MCF 10A (cell line): Measurements from ENCODE around the gene ABLIM2. TPM values are rescaled to one million over a fixed set of nuclear protein-coding genes. Genes with fewer than 3 reads are reported as not detected.

Experiments
- BruUV-seq: library from RNA; stranded (reverse); fragments of 400-500 nt; replicated peaks from 2 replicates; lab custom pipeline; 2021; lab: Mats Ljungman, UMichigan
- CTCF ChIA-PET: fragments of 300-600 bp; sonication (Branson Sonifier 250); formaldehyde crosslinking; extraction: SDS; loops from one replicate; lab custom pipeline; 2021; ENCODE audit warnings: antibody characterized with exemption, inconsistent platforms; lab: Yijun Ruan, JAX
- POLR2A ChIA-PET: fragments of 300-600, 350-650 bp; sonication (Branson Sonifier 250); formaldehyde crosslinking; extraction: SDS; loops from one replicate; lab custom pipeline; 2020; ENCODE audit warnings: antibody characterized with exemption, inconsistent platforms; lab: Yijun Ruan, JAX
- DNase-seq: peaks from one replicate; pipeline ENCODE4 v3.0.0-alpha.2; 2018; ENCODE audit not compliant: unreplicated experiment
- H3K27ac Mint-ChIP-seq: one replicate; pipeline ENCODE4 v1.8.0; 2022; ENCODE audit warnings: mild to moderate bottlenecking, low read depth, mixed read lengths; ENCODE audit not compliant: unreplicated experiment
- H3K27me3 Mint-ChIP-seq: one replicate; pipeline ENCODE4 v1.8.0; 2022; ENCODE audit warnings: mixed read lengths; ENCODE audit not compliant: insufficient read depth, unreplicated experiment
- H3K36me3 Mint-ChIP-seq: one replicate; pipeline ENCODE4 v1.8.0; 2022; ENCODE audit warnings: mild to moderate bottlenecking, moderate library complexity, mixed read lengths; ENCODE audit not compliant: insufficient read depth, unreplicated experiment
- H3K4me1 Mint-ChIP-seq: one replicate; pipeline ENCODE4 v1.8.0; 2022; ENCODE audit warnings: mixed read lengths; ENCODE audit not compliant: insufficient read depth, unreplicated experiment
- H3K4me3 Mint-ChIP-seq: one replicate; pipeline ENCODE4 v1.8.0; 2022; ENCODE audit warnings: mild to moderate bottlenecking, moderate library complexity, mixed read lengths; ENCODE audit not compliant: unreplicated experiment
- H3K9me3 Mint-ChIP-seq: one replicate; pipeline ENCODE4 v1.8.0; 2022; ENCODE audit warnings: mixed read lengths; ENCODE audit not compliant: unreplicated experiment
- CTCF ChIP-seq: fragments of 200-600 bp; IDR thresholded peaks from one replicate; pipeline ENCODE4 v1.8.0; 2022; ENCODE audit warnings: antibody characterized with exemption, mild to moderate bottlenecking; ENCODE audit not compliant: unreplicated experiment
- intact Hi-C: fragments of 100-400 bp; cut with micrococcal nuclease; formaldehyde crosslinking; loops from 2 replicates; pipeline ENCODE4 v1.14.1; 2022
- total RNA-seq: library from RNA; stranded (reverse); gene quantifications from 2 replicates; pipeline ENCODE4 v1.2.3, GENCODE V29; 2022

The ABLIM2 gene
- total RNA-seq, 1 experiment from 2014 or later = 5.3 TPM

DNA sequence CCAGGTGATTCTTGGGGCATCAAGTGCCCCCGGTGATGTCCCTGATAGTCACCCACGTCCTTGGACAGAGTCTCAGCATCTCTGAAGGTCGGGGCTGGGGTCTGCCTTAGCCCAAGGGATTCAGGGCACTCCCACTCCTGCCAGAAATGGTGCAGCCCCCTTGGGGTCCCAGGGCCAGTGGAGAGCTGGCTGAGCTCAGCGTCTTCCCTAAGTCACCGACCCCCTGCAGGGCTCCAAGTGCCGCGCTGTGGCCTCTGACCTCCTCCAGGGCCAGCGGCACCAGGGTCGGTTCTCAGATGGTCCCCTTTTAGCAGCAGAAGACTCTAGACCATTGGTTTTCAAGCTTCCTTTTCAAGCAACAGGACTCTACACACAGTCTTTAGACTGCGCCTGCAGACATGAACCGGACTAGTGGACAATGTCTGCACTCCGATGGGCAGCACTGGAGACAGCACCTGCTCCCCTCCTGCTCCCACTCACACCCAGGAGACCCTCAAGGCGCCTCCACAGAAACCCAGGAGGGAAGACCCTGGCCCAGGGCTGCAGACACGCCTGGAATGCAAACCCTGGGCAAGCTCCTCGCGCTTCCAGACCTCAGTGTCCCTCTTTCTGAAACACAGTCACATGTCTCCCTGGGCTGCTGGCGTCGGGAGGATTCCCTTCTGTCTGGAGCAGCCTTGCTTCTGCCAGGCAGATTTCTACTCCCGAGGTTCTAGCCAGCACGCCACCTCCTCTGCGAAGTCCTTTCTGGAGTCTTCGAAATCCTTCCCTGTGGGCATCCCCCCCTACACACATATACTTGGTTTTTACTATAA, 53.9 kb downstream of the ABLIM2 start:
- intact Hi-C loops = no loop called here
- Mint-ChIP-seq H3K36me3 (peaks cover 8% of the 10 kb centered on the region), H3K4me3 (no peak overlapping the region), H3K27me3 (peaks cover 12% of the 10 kb centered on the region), H3K4me1 (peaks cover 37% of the 10 kb centered on the region), H3K27ac (no peak overlapping the region), H3K9me3 (no peaks in the 10 kb centered on the region)
- no peak for DNase-seq
- BruUV-seq = no TSS peak
- TF ChIP-seq CTCF = no peak
- POLR2A ChIA-PET = no interaction called here
- CTCF ChIA-PET = no interaction called here

- no TSS peak for BruUV-seq
- intact Hi-C loops = no loop called here
- ChIA-PET POLR2A (no interaction called here), CTCF (no interaction called here)
- TF ChIP-seq CTCF = no peak
- H3K36me3 Mint-ChIP-seq = peaks cover 8% of the 10 kb centered on the region
- peaks cover 12% of the 10 kb centered on the region for H3K27me3 Mint-ChIP-seq
- peaks cover 39% of the 10 kb centered on the region for H3K4me1 Mint-ChIP-seq
- DNase-seq = no peak
- no peak overlapping the region for H3K27ac Mint-ChIP-seq
- H3K4me3 Mint-ChIP-seq = no peak overlapping the region
- no peaks in the 10 kb centered on the region for H3K9me3 Mint-ChIP-seq
These were observed 54.9 kb downstream of the ABLIM2 start for GRCh38 chr4:8103421-8104390.

DNA sequence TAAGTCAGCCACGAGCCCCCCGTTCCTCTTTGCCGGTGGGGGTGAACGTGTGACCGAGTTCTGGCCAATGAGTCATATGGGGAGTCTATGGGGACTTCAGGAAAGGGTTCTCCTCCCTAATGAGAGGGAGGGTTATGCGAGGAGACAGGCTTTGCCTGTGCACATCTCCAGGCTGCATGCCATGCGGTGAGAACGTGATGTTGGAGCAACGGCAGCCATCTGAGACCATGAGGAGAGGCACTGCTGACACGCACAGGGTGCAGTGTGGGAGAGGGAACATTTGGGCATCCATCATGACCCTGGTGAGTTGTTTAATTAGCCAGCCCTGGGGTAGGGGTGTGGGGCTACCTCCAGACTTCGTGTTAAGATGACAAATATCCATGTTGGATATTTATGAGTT, 55.8 kb downstream of the ABLIM2 start:
- Mint-ChIP-seq H3K27me3 (peaks cover 12% of the 10 kb centered on the region), H3K4me3 (no peak overlapping the region), H3K27ac (no peak overlapping the region), H3K4me1 (peaks cover 39% of the 10 kb centered on the region), H3K36me3 (peaks cover 13% of the 10 kb centered on the region), H3K9me3 (no peaks in the 10 kb centered on the region)
- ChIA-PET CTCF (interaction anchor here (0.5 kb wide), 1 partner anchor 278 kb away, joined by 3 read pairs; no protein-coding TSS in a partner anchor), POLR2A (interaction anchor here (2.2 kb wide), 1 partner anchor 10 kb away, joined by 5 read pairs; no protein-coding TSS in a partner anchor)
- no TSS peak for BruUV-seq
- no peak for DNase-seq
- TF ChIP-seq CTCF = no peak
- intact Hi-C loops = no loop called here

GRCh38 chr4:8102076-8102355, 56.6 kb downstream of the ABLIM2 start:
- H3K36me3 Mint-ChIP-seq = peaks cover 17% of the 10 kb centered on the region
- ChIA-PET CTCF (interaction anchor here (1.0 to 1.3 kb wide), 2 partner anchors 122 to 298 kb away, joined by 3 to 5 read pairs; no protein-coding TSS in a partner anchor), POLR2A (interaction anchor here (1.0 to 2.2 kb wide), 3 partner anchors 11 to 87 kb away, joined by 3 to 5 read pairs (median 5); partner anchors contain the start of gene ABLIM2)
- H3K4me1 Mint-ChIP-seq = peaks cover 34% of the 10 kb centered on the region
- no peaks in the 10 kb centered on the region for H3K9me3 Mint-ChIP-seq
- peak overlapping the region; percentile 15 for H3K4me3 Mint-ChIP-seq
- BruUV-seq = no TSS peak
- DNase-seq = no peak
- peaks cover 12% of the 10 kb centered on the region for H3K27me3 Mint-ChIP-seq
- peak overlapping the region; percentile 95 for H3K27ac Mint-ChIP-seq
- intact Hi-C loops = no loop called here
- TF ChIP-seq CTCF = no peak
